ENCODE results near the gene ACKR2. TPM values are rescaled to one million over a fixed set of nuclear protein-coding genes. Genes with fewer than 3 reads are reported as not detected.
"Not testable (repeated sequence)": the region's sequence is repeated elsewhere in the genome, so short reads cannot be mapped to it uniquely, and the experiment has no call there.

Gene ACKR2
- total and polyA plus RNA-seq, 2 donors (not counting 3 experiments of a cell fraction or from before 2014, with no cell fraction given) = 0.01 TPM; not detected in 1

GRCh38 chr3:42880601-42881451 is 71.6 kb downstream of the ACKR2 start:
- BruUV-seq (replicated peaks) = no TSS peak
- CTCF ChIA-PET = interaction anchor here (0.6 to 2.2 kb wide), 15 partner anchors 8 to 651 kb away, joined by 3 to 21 read pairs (median 3); no protein-coding TSS in a partner anchor
- H3K27ac ChIP-seq (ENCODE audit: insufficient read depth, low read depth, low read length) = no peak overlapping the region

GRCh38 chr3:42883251-42883930 is 74.1 kb downstream of the ACKR2 start:
- H3K4me2 ChIP-seq (ENCODE audit: insufficient read depth, low read length); FAIRE-seq; H3K9me3 ChIP-seq (replicated peaks; ENCODE audit: control insufficient read depth, insufficient read depth, low read length); POLR2A ChIA-PET; H3K9ac ChIP-seq (replicated peaks; ENCODE audit: extremely low read depth, insufficient read depth, low read length); H3K9me1 ChIP-seq (replicated peaks; ENCODE audit: control insufficient read depth, extremely low read depth, insufficient read depth, low read length); H4K20me1 ChIP-seq (replicated peaks; ENCODE audit: control insufficient read depth, extremely low read depth, insufficient read depth, low read length); H3K79me2 ChIP-seq (ENCODE audit: control insufficient read depth, insufficient read depth, low read length); H3K4me1 ChIP-seq (ENCODE audit: control insufficient read depth, extremely low read depth, insufficient read depth, low read length); dilution Hi-C loops (cut with MboI; ENCODE audit: extremely low pct_ligation_motif_present, low sequenced_read_pairs); DNase-seq (ENCODE audit: low read depth, low spot score); H3K36me3 ChIP-seq (ENCODE audit: control insufficient read depth in 2 of 2, extremely low read depth in 1 of 2, insufficient read depth in 2 of 2, low read length in 2 of 2); BruUV-seq (replicated peaks); H3K27ac ChIP-seq (ENCODE audit: insufficient read depth, low read depth, low read length); H2AFZ ChIP-seq (ENCODE audit: low read depth, low read length); H3K4me3 ChIP-seq (replicated peaks in 1 of 3; ENCODE audit: insufficient read depth in 1 of 3, low read depth in 1 of 3, low read length in 3 of 3); intact Hi-C loops (cut with micrococcal nuclease): not testable (repeated sequence)
- CTCF ChIA-PET = interaction anchor here (1.5 kb wide), 1 partner anchor 1315 kb away, joined by 3 read pairs; no protein-coding TSS in a partner anchor
- peaks cover 11 to 12% of the 10 kb centered on the region in 2 experiments for H3K27me3 ChIP-seq (ENCODE audit: control insufficient read depth in 2 of 2, insufficient read depth in 2 of 2, low read length in 2 of 2)

More at GRCh38 chr3:42880601-42881451, 71.6 kb downstream of the ACKR2 start:
- Histone ChIP-seq H3K9me3 (replicated peaks; ENCODE audit: control insufficient read depth, insufficient read depth, low read length) (no peaks in the 10 kb centered on the region), H3K27me3 (ENCODE audit: control insufficient read depth in 2 of 2, insufficient read depth in 2 of 2, low read length in 2 of 2) (peaks cover 11 to 16% of the 10 kb centered on the region in 2 experiments), H3K9me1 (replicated peaks; ENCODE audit: control insufficient read depth, extremely low read depth, insufficient read depth, low read length) (no peaks in the 10 kb centered on the region), H3K4me2 (ENCODE audit: insufficient read depth, low read length) (peak overlapping the region; percentile 51), H3K79me2 (ENCODE audit: control insufficient read depth, insufficient read depth, low read length) (no peaks in the 10 kb centered on the region), H3K36me3 (ENCODE audit: control insufficient read depth in 2 of 2, extremely low read depth in 1 of 2, insufficient read depth in 2 of 2, low read length in 2 of 2) (no peaks in the 10 kb centered on the region), H4K20me1 (replicated peaks; ENCODE audit: control insufficient read depth, extremely low read depth, insufficient read depth, low read length) (no peaks in the 10 kb centered on the region), H3K9ac (replicated peaks; ENCODE audit: extremely low read depth, insufficient read depth, low read length) (peak overlapping the region; percentile 22), H2AFZ (ENCODE audit: low read depth, low read length) (peak overlapping the region; percentile 93), H3K4me1 (ENCODE audit: control insufficient read depth, extremely low read depth, insufficient read depth, low read length) (peaks cover 7% of the 10 kb centered on the region), H3K4me3 (replicated peaks in 1 of 3; ENCODE audit: insufficient read depth in 1 of 3, low read depth in 1 of 3, low read length in 3 of 3) (peak overlapping the region; percentile 23 to 40 (median 38))
- dilution Hi-C loops (cut with MboI; ENCODE audit: extremely low pct_ligation_motif_present, low sequenced_read_pairs) (no loop called here), intact Hi-C loops (cut with micrococcal nuclease) (loop anchor here (1.0 kb wide), 2 partner anchors 50 to 100 kb away; no protein-coding TSS in a partner anchor)
- peak; percentile 46 for DNase-seq (ENCODE audit: low read depth, low spot score)
- FAIRE-seq = peak; percentile 87
- POLR2A ChIA-PET = no interaction called here
- peak; percentile 88 to 94 for TF ChIP-seq CTCF (IDR thresholded peaks at IDR 0.05; ENCODE audit: extremely low read depth in 1 of 2, insufficient read depth in 1 of 2, low read depth in 1 of 2, low read length in 2 of 2)
- no peak for TF ChIP-seq FOS (IDR thresholded peaks at IDR 0.05; ENCODE audit: borderline replicate concordance, insufficient read depth, low read length)

All from endothelial cell of umbilical vein (primary cell).